ENCODE measurements around the gene GDAP2. TPM values are rescaled to one million over a fixed set of nuclear protein-coding genes. Genes with fewer than 3 reads are reported as not detected.

Gene GDAP2
- total RNA-seq, 1 experiment from 2014 or later, result 14.5 TPM

- intact Hi-C loops (cut with micrococcal nuclease; ENCODE audit: unreplicated experiment) (loop anchor here (10.0 kb wide), 3 partner anchors 81 to 381 kb away; no protein-coding TSS in a partner anchor), in situ Hi-C loops (cut with HindIII; ENCODE audit: low pct_unique_long_range_greater_than_20kb, low sequenced_read_pairs) (no loop called here)
- Histone ChIP-seq H3K27ac (ENCODE audit: low read length) (no peak overlapping the region), H3K27me3 (ENCODE audit: control insufficient read depth, insufficient read depth, low read length) (no peaks in the 10 kb centered on the region), H3K9me3 (ENCODE audit: control insufficient read depth, insufficient read depth, low read depth, low read length) (no peaks in the 10 kb centered on the region), H3K36me3 (ENCODE audit: control insufficient read depth, insufficient read depth, low read length) (peaks cover 8% of the 10 kb centered on the region; the same call in 1 of the 2 replicates), H3K4me1 (ENCODE audit: control insufficient read depth, insufficient read depth, low read length) (no peaks in the 10 kb centered on the region), H3K4me3 (ENCODE audit: low read depth in 2 of 2, low read length in 2 of 2) (no peak overlapping the region)
- TF ChIP-seq TCF7L2 (IDR thresholded peaks at IDR 0.05; ENCODE audit: low read depth, low read length) (no peak), CTCF (IDR thresholded peaks at IDR 0.05) (peak; percentile 77)
- ATAC-seq (peak; percentile 68; the same call in 1 of the 2 replicates), DNase-seq (ENCODE audit: low read depth, low spot score) (peak; percentile 38)
- POLR2A ChIA-PET, result no interaction called here
- CTCF ChIA-PET, result interaction anchor here (0.6 to 1.3 kb wide), 3 partner anchors 307 to 506 kb away, joined by 3 read pairs; no protein-coding TSS in a partner anchor
- BruUV-seq (replicated peaks), result no TSS peak
Observed at GRCh38 chr1:117895482-117896114, 33.8 kb downstream of the GDAP2 start.

- Histone ChIP-seq H3K4me3 (ENCODE audit: low read depth in 2 of 2, low read length in 2 of 2) (no peak overlapping the region), H3K9me3 (ENCODE audit: control insufficient read depth, insufficient read depth, low read depth, low read length) (no peaks in the 10 kb centered on the region), H3K27ac (ENCODE audit: low read length) (no peak overlapping the region), H3K4me1 (ENCODE audit: control insufficient read depth, insufficient read depth, low read length) (no peaks in the 10 kb centered on the region), H3K36me3 (ENCODE audit: control insufficient read depth, insufficient read depth, low read length) (peaks cover 6% of the 10 kb centered on the region; the same call in 1 of the 2 replicates), H3K27me3 (ENCODE audit: control insufficient read depth, insufficient read depth, low read length) (no peaks in the 10 kb centered on the region)
- POLR2A ChIA-PET, result no interaction called here
- TF ChIP-seq TCF7L2 (IDR thresholded peaks at IDR 0.05; ENCODE audit: low read depth, low read length), result no peak
- no peak for TF ChIP-seq REST (IDR thresholded peaks at IDR 0.05; ENCODE audit: insufficient read depth in 1 of 2, low read depth in 2 of 2, low read length in 1 of 2)
- TF ChIP-seq CTCF (IDR thresholded peaks at IDR 0.05), result no peak
- TF ChIP-seq SIN3A (IDR thresholded peaks at IDR 0.05; ENCODE audit: borderline replicate concordance, insufficient read depth, low read depth, low read length), result no peak
- no peak for TF ChIP-seq POLR2AphosphoS5 (IDR thresholded peaks at IDR 0.05; ENCODE audit: low read depth, low read length)
- DNase-seq (ENCODE audit: low read depth, low spot score) (no peak), ATAC-seq (no peak)
- CTCF ChIA-PET, result no interaction called here
- in situ Hi-C loops (cut with HindIII; ENCODE audit: low pct_unique_long_range_greater_than_20kb, low sequenced_read_pairs), result no loop called here
- BruUV-seq (replicated peaks), result no TSS peak
- intact Hi-C loops (cut with micrococcal nuclease; ENCODE audit: unreplicated experiment), result loop anchor here (10.0 kb wide), 3 partner anchors 79 to 379 kb away; no protein-coding TSS in a partner anchor
Observed at GRCh38 chr1:117894078-117894477, 35.3 kb downstream of the GDAP2 start.
